ENCODE results near the gene SGMS2.

Gene SGMS2

DNA sequence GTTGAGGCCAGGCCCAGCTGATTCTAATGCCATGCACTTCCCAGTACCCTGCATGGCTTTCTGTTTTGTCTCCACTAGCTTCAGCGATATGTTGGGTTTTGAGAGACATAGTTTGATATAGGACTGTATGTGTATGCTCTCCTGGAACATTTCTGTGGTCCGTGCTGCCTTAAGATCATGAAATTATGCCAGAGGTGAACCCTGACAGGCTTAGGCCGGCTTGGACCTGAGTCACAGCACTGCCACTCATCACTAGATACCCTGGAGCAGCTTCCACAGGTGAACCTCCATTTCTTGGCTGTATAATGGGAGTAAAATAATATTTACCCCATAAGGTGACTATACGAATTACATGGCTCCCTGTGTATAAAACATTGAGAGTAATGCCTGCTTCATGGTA lies 6.4 kb downstream of the SGMS2 start:
- DNase-seq = no peak

DNA sequence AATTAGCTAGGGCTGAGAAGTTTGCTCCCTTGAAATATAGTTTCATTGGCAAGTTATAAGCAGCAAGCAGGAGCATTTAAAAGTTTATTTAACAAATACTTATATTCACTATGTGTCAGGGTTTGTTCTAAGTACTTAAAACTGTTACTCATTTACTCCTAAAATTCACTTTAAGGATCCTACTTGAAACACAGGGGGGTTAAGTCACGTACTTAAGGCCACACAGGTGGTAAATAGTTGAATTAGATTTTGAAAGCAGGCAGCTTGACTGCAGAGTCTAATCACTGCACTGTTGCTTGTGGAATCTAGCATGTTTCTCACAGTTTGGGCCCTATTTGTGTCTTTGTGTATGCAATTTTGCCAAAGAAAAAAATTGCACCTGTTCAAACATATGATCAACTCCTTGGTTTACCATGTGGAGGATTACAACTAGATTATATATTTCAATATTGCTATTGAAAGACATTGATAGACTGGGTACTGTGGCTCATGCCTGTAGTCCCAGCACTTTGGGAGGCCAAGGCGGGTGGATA lies 7.6 kb downstream of the SGMS2 start:
- no peak for DNase-seq

DNA sequence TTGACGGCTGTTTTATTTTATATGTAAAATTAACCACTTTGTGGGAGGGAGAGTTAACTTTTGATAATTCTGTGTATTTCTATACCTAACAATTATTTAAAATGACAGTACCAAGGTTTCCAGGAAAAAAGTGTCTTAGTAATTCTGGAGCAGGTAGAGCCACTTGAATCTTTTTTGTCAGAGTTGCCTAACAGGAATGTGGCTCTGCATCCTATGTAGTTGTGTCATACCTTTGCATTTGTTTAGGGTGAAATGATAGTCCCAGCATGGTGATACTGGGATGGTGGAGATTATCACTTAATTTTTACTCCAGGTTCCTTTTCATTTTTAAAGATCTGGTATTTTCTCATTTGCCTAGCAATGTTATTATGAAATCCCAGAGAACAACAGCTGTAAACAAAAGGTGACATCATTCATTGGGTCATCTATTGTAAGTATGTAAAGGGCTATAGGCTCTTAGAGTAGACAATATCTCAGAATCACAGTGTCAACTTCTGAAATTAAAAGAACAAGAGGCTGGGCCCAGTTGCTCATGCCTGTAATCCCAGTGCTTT lies 9.6 kb downstream of the SGMS2 start:
- DNase-seq = no peak

DNA sequence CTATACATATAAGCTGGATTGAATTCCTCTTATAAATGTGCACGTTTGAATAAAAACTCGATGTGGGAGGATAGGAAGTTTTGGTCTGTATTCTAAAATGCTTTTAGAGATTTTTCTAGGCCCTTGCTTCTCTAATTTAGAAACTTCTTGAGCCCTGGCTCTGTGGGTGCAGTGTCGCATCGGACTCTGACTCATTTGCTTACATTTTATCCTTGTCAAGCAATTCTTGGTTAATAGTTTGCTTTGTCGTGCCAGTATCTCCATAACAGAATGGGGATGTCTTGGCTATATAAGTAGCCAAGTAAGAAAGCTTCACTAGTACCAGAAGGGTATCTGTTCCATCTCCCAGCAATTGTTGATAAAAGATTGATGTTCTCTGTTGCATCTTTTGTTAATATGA lies 10.7 kb downstream of the SGMS2 start:
- no peak for DNase-seq

DNA sequence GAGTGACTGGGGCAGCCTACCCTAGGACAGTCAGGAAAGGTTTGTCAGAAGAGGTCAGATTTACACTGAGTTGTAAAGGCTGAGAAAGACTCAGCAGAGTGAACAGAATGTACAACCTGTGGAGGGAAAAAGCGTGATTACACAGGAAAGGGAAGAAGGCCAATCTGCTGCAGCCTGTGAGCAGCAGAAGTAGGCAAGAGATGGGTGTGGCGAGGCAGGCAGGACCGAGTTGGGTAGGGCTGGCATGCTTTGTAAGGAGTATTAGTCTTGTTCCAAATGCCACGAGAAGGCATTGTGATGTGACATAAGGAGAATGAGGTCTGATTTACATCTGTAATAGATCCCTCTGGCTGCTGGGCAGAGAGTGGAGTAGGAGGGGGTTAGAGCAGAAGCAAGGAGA lies 12.6 kb downstream of the SGMS2 start:
- no peak for DNase-seq

DNA sequence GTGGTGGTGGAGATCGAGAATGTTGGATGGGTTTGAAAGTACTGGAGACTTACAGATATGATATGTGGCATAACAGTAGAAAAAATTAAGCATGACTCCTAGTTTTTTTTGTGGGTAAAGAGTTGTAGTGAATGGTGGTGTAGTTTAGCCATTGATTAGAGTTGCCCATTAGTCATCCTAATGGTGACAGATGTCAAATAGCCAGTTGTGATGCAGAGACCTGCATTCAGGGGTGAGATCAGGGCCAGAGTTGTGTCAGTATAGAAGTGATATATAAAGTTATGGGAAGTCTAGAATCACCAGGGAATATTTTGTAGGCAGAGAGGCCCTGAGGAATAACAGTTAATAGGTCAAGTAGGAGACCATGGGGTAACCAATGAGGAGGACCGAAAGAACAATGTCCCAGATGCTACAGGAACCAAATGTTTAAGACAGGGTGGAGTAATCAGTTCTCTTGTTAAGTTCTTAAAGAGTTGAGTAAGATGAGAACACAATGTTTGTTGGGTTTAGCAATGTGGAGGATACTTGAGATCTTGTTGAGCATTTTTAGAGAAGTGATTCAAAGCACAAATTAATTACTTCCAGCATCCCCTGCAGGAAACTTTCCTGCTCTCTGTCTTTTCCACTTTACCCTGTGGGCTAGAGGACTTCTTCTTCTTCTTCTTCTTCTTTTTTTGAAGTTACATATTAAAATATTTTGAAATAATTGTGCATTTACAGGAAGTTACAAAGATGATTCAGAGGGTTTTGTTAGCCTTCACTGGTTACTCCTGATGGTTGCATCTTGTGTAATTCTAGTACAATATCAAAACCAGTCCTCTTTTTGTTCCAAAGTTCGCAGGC lies 13.3 kb downstream of the SGMS2 start:
- DNase-seq = no peak

DNA sequence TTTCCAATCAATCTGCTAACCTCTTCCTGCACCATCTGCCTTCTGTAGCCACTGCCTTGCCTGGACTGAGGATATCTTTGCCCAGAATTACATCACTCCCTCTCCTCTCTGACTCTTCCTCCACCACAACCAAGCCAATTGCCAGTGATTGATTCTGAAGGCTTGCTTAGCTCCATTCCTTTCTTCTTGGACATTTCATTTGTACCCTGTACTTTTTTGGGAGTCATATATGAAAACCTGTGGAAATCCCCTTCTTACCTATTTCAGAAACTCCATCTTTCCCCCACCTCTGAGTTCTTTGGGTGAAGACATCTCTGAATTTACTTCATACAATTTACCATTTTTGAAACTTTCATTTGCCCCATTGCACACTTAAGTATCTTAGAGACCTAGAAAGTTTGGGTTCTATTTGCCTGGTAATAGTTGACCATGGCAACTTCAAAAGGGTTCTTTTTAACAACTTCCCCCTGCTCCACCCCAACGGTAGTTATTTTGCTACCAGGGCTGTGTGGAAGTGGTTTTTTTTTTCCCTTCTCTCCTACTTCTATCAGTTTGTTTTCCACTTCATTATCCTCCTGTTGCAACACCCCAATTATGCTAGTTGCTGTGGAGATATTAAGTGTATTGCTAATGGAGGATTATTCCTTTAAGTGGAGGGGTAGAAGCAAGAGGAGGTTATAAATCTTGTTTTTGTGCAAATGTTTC lies 14.3 kb downstream of the SGMS2 start:
- DNase-seq = no peak

DNA sequence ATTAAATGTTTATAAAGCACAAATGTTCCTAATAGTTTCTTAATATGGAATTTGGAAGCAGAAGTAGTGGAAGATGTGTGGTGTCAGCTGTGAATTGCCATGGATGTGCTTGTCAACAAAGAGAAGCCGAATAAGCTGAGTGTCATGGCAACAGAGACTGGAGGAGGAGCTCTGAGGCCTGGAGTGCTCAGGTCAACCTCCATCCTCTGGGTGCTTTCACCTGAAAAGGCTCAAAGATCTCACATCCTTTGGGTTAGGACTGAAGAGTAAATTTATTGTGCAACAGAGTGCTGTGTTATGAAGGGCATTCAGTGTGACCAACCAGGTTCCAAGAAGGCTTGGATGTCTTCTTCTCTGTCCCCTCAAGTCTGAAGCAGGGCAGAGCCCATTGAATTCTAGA lies 18.7 kb downstream of the SGMS2 start:
- DNase-seq = no peak

DNA sequence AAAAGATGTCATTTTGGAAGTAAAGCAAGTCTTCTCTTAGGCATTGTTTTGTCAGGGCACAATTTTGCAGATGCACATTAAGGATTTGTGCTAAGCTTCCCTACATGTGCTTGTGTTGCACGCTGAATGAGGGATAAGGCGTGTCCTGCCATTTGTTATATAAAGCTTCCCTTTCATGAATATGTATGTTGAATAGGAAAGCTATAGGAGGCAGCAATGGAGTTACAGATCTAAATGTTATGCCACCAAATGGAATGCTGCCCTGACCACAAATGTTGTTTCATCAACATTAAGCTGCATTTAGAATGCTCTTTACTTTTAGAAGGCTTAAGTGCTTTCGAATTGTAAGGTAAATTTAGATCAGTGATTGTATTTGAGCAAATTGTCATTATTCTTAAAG lies 20.9 kb downstream of the SGMS2 start:
- no peak for DNase-seq

DNA sequence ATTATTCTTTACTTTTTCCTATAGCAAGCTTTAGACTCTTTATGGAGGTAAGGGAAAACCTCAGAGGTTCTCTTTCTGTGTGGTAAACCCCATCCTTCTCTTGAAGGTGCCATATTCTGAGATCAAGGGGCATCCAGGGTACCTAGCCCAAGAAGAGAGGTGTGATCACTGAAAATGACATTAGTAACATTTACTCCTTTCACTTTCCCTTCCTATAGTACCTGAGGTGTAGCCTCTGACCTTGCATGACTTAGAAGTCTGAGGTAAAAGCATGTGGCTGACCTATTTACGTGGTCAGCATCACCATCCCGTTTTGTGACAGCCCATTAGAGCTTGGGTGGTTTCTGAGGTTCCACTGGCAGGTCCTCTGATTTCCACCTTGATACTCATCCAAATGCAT lies 25.7 kb downstream of the SGMS2 start:
- no peak for DNase-seq

DNA sequence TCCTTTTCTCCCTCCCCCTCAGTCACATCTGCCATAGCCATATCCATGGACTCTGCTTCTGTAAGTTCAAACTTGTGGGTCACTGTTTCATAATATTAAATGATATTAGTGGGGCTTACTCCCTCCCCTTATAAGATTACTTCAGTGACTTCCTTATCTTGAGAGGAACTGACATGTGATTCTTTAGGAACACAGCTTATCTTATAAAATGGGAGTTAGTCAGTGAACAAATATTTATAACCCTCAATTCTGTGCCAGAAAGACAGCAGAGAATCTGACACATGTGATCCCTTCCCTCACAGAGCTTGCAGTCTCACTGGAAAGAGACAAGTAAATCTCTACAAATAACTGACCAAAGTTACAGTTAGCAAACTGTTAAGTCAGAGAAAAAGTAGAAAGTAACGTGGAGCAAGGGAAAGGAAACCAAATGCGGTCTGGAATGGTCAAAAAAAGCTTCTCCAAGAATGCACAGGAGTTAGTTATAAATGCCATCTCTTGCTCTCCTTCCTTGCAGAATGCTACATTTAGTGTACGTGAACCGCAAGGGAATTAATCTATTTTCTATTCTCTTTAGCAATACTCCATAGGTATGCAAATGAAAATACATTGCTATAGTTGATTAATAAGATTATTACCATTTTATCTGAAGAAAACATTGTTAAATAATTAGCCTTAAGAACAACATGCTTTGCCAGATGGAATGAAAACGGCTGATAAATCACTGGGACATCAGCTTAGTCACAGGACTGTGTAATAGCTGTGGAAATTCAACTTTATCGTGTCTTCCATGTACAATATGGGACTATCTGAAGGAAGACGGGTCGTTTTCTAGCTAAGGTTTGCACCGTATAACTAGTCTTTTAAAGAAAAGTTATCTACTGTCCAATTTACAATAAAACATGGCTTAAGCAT lies 29.0 kb downstream of the SGMS2 start:
- no peak for DNase-seq

DNA sequence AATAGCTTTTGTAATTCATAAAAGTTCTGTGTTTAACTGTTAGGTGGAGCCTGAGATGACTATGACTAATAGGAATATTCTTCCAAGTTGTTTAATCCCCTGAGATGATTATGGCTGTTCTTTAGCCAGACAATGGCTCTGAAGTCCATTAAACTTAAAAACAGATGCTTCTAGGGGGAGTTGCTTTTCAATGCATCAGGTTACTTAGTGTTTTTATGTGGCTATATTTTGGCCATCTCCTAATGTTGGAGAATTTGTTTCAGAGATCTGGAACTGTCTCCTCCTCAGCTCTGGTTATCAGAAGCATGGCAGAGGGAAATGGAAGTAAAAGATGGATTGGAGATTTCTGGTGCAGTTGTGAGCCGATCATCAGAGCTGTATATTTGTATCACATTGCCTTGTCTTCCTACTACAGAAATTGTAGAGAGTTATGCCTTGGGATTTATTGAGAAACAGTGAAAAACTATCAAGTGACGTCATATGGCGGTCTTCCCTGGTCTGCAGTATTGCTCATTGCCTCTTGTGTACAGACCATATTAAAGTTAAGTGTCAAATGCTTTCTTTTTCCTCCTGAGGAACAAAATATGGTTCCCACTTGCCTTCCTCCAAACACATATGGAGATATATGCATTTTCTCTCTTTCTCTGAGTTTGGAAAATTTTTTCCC lies 29.8 kb downstream of the SGMS2 start:
- DNase-seq = no peak

DNA sequence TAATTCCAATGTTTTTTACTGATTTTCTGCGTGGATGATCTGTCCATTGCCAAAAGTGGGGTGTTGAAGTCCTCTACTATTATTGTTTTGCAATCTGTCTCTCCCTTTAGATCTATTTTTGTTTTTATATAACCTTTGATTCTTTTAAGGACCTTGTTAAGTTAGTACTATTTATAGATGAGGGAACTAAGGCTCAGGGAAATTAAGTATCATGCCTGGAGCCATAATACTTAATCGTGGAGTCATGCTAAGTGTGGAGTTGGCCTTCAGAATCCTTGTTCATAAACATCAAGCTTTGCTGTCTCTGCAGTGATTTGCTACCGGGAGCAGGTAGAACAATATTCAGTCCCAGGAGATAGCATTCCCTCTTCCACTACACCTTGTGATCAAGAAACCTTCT lies 31.0 kb downstream of the SGMS2 start:
- no peak for DNase-seq

DNA sequence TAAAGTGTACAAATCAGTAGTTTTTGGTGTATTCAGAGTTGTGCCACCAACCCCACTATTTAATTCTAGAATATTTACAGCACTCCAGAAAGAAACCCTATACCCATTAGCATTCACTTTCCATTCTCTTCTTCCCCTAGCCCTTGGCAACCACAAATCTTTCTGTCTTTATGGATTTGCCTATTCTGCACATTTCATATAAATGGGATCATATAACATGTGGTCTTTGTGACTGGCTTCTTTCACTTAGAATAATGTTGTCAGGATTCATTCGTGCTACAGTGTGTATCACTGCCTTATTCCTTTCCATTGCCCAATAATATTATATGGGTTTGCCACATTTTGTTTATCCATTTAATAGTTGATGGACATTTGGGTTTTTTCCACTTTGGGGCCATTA lies 32.2 kb downstream of the SGMS2 start:
- no peak for DNase-seq

DNA sequence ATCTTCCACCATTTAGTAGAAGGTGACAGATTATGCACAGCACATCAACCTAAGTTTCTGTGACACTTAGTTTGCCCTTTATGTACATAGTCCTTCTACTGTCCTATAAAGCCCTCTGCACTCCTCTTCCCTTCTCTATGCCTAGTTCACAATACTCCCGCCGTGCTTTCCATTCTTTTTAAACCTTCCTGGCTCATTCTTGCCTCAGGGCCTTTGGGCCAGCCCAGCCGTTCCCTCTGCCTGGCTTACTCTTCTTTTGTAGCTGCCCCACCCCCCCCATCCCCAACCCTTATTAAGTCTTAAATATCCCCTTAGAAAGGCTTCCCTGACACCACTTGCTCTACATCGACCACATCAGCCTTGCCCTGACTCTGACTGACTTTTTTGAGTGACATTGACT lies 33.0 kb downstream of the SGMS2 start:
- DNase-seq = no peak

DNA sequence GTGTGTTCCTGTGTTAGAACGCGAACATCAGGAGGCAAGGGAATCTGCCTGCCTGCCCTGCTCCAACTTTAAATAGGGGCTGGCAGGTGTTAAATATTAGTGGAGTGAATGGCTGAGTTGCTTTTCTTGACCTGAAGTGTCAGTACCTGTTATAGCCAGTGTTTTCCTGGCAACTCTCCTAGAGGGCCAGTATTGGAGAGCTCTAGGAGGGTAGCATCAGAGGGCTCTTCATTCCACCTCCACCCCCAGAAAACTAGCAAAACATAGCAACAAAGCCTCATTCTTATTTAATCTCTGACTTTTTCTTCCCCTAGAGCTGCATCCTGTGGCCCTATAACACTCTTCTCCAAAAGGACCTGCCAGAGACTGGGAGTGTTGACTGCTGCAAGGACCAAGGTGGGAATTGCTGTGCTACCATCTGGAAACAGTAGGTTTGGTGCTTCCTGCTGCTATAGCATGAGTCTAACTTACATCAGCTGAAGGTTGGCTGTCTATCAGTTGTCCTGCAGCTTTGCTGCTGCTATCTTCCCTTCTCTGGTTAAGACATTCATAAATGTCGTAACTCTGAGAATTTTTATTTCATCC lies 33.5 kb downstream of the SGMS2 start:
- no peak for DNase-seq

DNA sequence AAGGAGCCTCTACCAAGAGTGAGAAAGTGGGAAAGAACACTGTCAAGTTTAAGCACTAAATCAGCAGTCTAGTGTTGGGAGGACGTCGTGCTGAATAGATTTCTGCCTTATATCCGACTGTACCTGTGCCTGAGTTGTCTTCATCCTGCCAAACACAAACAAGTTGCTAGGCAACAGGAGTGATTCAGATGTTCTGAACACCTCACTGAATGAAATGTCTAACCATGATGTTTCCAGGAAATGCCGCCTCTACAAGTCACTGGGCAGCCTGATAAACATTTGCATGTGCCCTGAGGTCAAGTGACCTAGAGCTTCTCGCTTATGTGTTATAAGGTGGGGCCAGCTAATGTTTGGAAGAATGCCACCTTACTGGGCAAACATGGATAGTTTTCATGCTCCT lies 37.9 kb downstream of the SGMS2 start:
- DNase-seq = no peak

DNA sequence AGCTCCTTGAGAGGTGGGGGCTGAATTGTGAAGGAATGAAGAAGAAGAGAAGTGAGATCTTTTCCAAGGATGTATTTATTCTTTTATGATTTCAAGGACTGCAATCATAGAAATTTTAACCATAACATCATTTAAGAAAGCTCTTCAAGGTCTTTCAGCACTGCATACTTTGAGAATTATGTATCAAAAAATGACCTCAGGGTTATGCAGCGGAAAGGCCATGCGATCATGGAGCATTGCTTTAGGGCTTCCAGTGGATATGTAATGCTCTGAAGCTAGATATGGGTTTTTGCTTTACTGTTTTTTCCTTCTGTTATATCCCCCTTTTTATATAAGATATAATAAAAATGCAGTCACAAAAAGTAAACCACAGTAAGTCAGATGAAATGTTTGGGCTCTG lies 38.7 kb downstream of the SGMS2 start:
- DNase-seq = no peak

DNA sequence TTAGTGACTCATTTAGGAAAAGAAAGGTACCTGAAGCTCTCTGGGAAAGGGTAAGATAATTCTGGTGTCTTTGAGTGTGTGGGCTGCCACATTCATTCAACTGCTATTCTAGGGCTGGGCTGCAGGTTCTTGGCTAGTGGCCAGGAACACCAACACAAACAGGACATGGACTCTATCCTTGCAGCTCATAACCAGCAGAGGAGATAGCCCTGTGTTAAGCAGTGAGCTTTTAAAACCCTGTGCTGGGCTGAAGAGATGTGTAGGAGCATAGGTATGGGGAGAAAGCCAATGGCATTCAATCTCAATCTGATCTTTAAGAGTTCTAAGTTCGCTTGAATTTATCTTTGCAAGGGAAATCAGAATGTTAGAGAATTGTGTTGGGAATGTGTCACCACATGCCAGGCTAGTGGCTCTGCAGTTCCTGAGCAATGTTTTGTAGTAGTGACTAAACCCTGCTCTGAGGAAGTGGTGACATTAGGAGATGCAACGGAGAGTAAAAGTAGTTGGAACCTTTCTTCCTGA lies 39.2 kb downstream of the SGMS2 start:
- no peak for DNase-seq

DNA sequence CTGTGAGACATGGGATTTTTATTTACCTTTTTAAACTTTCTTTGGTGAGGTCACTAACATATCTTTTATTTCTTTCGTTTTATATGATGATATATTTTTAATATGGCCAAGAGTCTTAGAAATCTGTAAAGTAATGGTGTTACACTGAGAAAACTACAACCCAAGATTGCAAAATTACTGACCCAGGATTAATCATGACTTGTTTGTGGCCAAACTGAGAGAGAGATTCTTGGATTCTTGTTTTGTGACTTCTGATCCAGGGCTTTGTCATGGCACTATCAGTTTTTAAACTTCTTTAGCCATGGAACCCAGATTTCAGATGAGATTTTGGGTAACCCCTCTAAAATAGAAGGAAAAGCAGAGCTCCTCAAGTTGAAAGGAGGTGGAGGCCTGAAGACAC lies 42.0 kb downstream of the SGMS2 start:
- no peak for DNase-seq

DNA sequence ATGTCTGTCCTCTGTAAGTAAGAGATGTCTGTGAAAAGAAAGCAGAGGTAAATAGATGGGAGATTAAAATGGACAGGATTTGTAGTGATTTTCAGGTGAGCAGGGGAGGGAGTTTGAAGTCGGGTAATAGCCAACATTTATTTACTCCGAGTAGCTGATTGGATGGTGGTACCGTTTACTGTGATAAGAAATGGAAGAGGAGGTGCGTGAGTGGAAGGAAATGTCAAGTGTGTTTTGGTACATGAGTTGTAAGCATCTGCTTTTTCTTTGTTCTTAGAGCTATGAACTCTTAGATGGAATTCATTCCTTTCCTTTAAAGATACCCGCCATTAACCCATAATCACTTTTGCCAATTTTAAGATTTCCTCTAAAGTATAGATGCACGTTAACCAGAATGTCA lies 45.5 kb downstream of the SGMS2 start:
- DNase-seq = no peak

Measured in stimulated activated naive CD4-positive, alpha-beta T cell (primary cell).